ENCODE measurements around the gene MYOT.
A peak's percentile ranks its signal among the peaks of the same experiment; 100 is the strongest.

The MYOT gene

GRCh38 chr5:137867664-137868063 is at the start of gene MYOT:
MYOT (plus strand) TSS chr5:137867860; CDS start chr5:137870652, 2,792 bp downstream.
- TF ChIP-seq CTCF (IDR thresholded peaks at IDR 0.05) (no peak), ZFX (IDR thresholded peaks at IDR 0.05; ENCODE audit: borderline replicate concordance) (no peak)
- no peak within 1 kb of the TSS for H3K27ac ChIP-seq

- H3K27ac ChIP-seq: no peak overlapping the region
- no peak for TF ChIP-seq CTCF (IDR thresholded peaks at IDR 0.05)
- no peak for TF ChIP-seq ZFX (IDR thresholded peaks at IDR 0.05; ENCODE audit: borderline replicate concordance)
These were observed 47.9 kb upstream of the MYOT start for GRCh38 chr5:137819766-137820165.

- no peak for TF ChIP-seq ZFX (IDR thresholded peaks at IDR 0.05; ENCODE audit: borderline replicate concordance)
- peak; percentile 63 for TF ChIP-seq CTCF (IDR thresholded peaks at IDR 0.05)
These were observed 45.4 kb upstream of the MYOT start for GRCh38 chr5:137822158-137822764.

GRCh38 chr5:137822984-137823383 is 44.7 kb upstream of the MYOT start:
- no peak for TF ChIP-seq CTCF (IDR thresholded peaks at IDR 0.05)
- TF ChIP-seq ZFX (IDR thresholded peaks at IDR 0.05; ENCODE audit: borderline replicate concordance): no peak
- H3K27ac ChIP-seq: no peak overlapping the region

More at GRCh38 chr5:137822158-137822764, 45.4 kb upstream of the MYOT start:
- H3K27ac ChIP-seq: no peak overlapping the region

- TF ChIP-seq CTCF (IDR thresholded peaks at IDR 0.05) (no peak), ZFX (IDR thresholded peaks at IDR 0.05; ENCODE audit: borderline replicate concordance) (no peak)
- no peak overlapping the region for H3K27ac ChIP-seq
These were observed 42.5 kb upstream of the MYOT start for GRCh38 chr5:137825165-137825564.

- H3K27ac ChIP-seq: no peak overlapping the region
These were observed 41.6 kb upstream of the MYOT start for GRCh38 chr5:137826067-137826466.

More at GRCh38 chr5:137826067-137826466, 41.6 kb upstream of the MYOT start:
- TF ChIP-seq ZFX (IDR thresholded peaks at IDR 0.05; ENCODE audit: borderline replicate concordance): no peak
- TF ChIP-seq CTCF (IDR thresholded peaks at IDR 0.05): no peak
